GM23248 (cell line): Measurements from ENCODE around the gene KLHL30. TPM values are rescaled to one million over a fixed set of nuclear protein-coding genes. Genes with fewer than 3 reads are reported as not detected.

Experiments used
- DNase-seq: peaks from one replicate; pipeline ENCODE4 v3.0.0-alpha.2; 2015
- H2AFZ ChIP-seq: fragments of 200-600 bp; sonication (generic); 2 replicates; pipeline ENCODE4 v1.6.1; 2016; ENCODE audit warnings: antibody characterized with exemption
- H3F3A ChIP-seq: fragments of 200-600 bp; sonication (generic); 2 replicates; pipeline ENCODE4 v1.6.1; 2016; ENCODE audit warnings: mild to moderate bottlenecking, antibody characterized with exemption, mixed run types; ENCODE audit not compliant: insufficient read depth
- H3K27ac ChIP-seq: fragments of 200-600 bp; sonication (generic); 2 replicates; pipeline ENCODE4 v1.5.1; 2016; ENCODE audit warnings: mild to moderate bottlenecking
- H3K27me3 ChIP-seq: fragments of 200-600 bp; sonication (generic); replicated peaks from 2 replicates; pipeline ENCODE4 v1.6.1; 2016; ENCODE audit warnings: mild to moderate bottlenecking; ENCODE audit not compliant: insufficient read depth
- H3K36me3 ChIP-seq: fragments of 200-600 bp; sonication (generic); 2 replicates; pipeline ENCODE4 v1.6.1; 2016; ENCODE audit warnings: low read depth, mild to moderate bottlenecking
- H3K4me1 ChIP-seq: fragments of 200-600 bp; sonication (generic); 2 replicates; pipeline ENCODE4 v1.6.1; 2016; ENCODE audit warnings: mild to moderate bottlenecking; ENCODE audit not compliant: insufficient read depth
- H3K4me2 ChIP-seq: fragments of 200-600 bp; sonication (generic); one replicate; pipeline ENCODE4 v1.6.1; 2016; ENCODE audit warnings: mild to moderate bottlenecking; ENCODE audit not compliant: unreplicated experiment
- H3K4me3 ChIP-seq: fragments of 200-600 bp; sonication (generic); 2 replicates; pipeline ENCODE4 v1.5.1; 2016; ENCODE audit warnings: mild to moderate bottlenecking
- H3K79me2 ChIP-seq: fragments of 200-600 bp; sonication (generic); 2 replicates; pipeline ENCODE4 v1.6.1; 2016; ENCODE audit warnings: mild to moderate bottlenecking; ENCODE audit not compliant: insufficient read depth
- H3K9ac ChIP-seq: fragments of 200-600 bp; sonication (generic); 2 replicates; pipeline ENCODE4 v1.6.1; 2016; ENCODE audit warnings: mild to moderate bottlenecking
- H3K9me2 ChIP-seq: fragments of 200-600 bp; sonication (generic); 2 replicates; pipeline ENCODE4 v1.6.1; 2016; ENCODE audit warnings: mixed run types, mild to moderate bottlenecking, moderate library complexity; ENCODE audit not compliant: insufficient read depth
- H3K9me3 ChIP-seq: fragments of 200-600 bp; sonication (generic); one replicate; pipeline ENCODE4 v1.6.1; 2017; ENCODE audit warnings: low read depth
- H4K20me1 ChIP-seq: fragments of 200-600 bp; sonication (generic); 2 replicates; pipeline ENCODE4 v1.6.0; 2016; ENCODE audit not compliant: insufficient read depth
- EZH2 ChIP-seq: fragments of 200-600 bp; sonication (generic); IDR thresholded peaks from 2 replicates; pipeline ENCODE4 v1.6.1; 2018; ENCODE audit warnings: antibody characterized with exemption, mild to moderate bottlenecking; ENCODE audit not compliant: insufficient read depth, poor library complexity, severe bottlenecking
- EZH2phosphoT487 ChIP-seq: fragments of 200-600 bp; sonication (generic); IDR thresholded peaks from 2 replicates; pipeline ENCODE4 v1.6.1; 2018; ENCODE audit warnings: antibody characterized with exemption, moderate library complexity, mild to moderate bottlenecking, low read depth; ENCODE audit not compliant: insufficient read depth
- WGBS, 2 experiments: methylation state at CpG; one replicate each; pipeline ENCODE4 v1.1.6; 2015 to 2017; ENCODE audit warnings: low lambda C conversion rate in 2 of 2, low coverage in 1 of 2; ENCODE audit errors: missing lambda C conversion rate in 2 of 2; 5-methylcytosine and 5-hydroxymethylcytosine counted together
- in situ Hi-C: fragments of 300-500 bp; cut with MboI; formaldehyde crosslinking; loops from 2 replicates; pipeline ENCODE4 v1.15.0; 2020
- polyA plus RNA-seq: library from polyadenylated mRNA; unstranded; fragments of >200 nt; fragmentation: Nextera tagmentation; extraction: Ambion mirVana; gene quantifications from 2 replicates; pipeline ENCODE4 v1.2.1, GENCODE V29; 2016
- total RNA-seq: library from RNA; depleted of rRNA; stranded (reverse); fragments of >200 nt; shearing (Covaris generic); gene quantifications from 2 replicates; pipeline ENCODE4 v1.2.3, GENCODE V29; 2014

KLHL30 gene
- total and polyA plus RNA-seq, 2 experiments from 2014 or later: 0.05 to 0.11 TPM

DNA sequence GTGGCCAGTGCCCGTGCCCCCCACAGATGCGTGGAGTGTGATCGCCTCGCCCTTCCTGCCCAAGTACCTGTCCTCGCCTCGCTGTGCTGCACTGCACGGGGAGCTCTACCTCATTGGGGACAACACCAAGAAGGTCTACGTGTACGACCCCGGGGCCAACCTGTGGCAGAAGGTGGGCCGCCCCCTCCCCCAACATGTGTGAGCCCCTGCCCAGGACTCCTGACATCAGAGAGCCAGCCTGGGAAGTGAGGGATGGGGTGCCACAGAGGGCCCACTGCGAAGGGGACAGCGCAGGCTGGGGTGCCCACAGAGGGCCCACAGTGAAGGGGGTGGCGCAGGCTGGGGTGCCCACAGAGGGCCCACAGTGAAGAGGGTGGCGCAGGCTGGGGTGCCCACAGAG is 10.5 kb downstream of the KLHL30 start:
- no peak overlapping the region for H2AFZ ChIP-seq
- no peaks in the 10 kb centered on the region for H3F3A ChIP-seq
- TF ChIP-seq EZH2: no peak
- no peak for TF ChIP-seq EZH2phosphoT487
- H3K9me3 ChIP-seq: no peaks in the 10 kb centered on the region
- no peak overlapping the region for H3K27ac ChIP-seq
- WGBS, 2 experiments: 91 to 93% methylated on average over 15 of the region's 15 CpGs
- no peaks in the 10 kb centered on the region for H4K20me1 ChIP-seq
- in situ Hi-C loops: no loop called here
- no peaks in the 10 kb centered on the region for H3K36me3 ChIP-seq
- DNase-seq: no peak
- H3K4me2 ChIP-seq: no peak overlapping the region
- H3K4me3 ChIP-seq: no peak overlapping the region
- no peaks in the 10 kb centered on the region for H3K9me2 ChIP-seq
- no peaks in the 10 kb centered on the region for H3K79me2 ChIP-seq
- no peak overlapping the region for H3K9ac ChIP-seq
- no peaks in the 10 kb centered on the region for H3K27me3 ChIP-seq
- peaks cover 2% of the 10 kb centered on the region for H3K4me1 ChIP-seq

GRCh38 chr2:238149841-238150572 is 11.5 kb downstream of the KLHL30 start:
- Histone ChIP-seq H3K4me1 (no peaks in the 10 kb centered on the region), H3K4me2 (no peak overlapping the region), H3K27ac (no peak overlapping the region), H3F3A (no peaks in the 10 kb centered on the region), H4K20me1 (no peaks in the 10 kb centered on the region), H3K79me2 (no peaks in the 10 kb centered on the region), H3K4me3 (no peak overlapping the region), H3K9me3 (no peaks in the 10 kb centered on the region), H3K9me2 (no peaks in the 10 kb centered on the region), H3K36me3 (no peaks in the 10 kb centered on the region), H3K9ac (no peak overlapping the region), H3K27me3 (no peaks in the 10 kb centered on the region), H2AFZ (no peak overlapping the region)
- TF ChIP-seq EZH2phosphoT487: no peak
- no peak for TF ChIP-seq EZH2
- no peak for DNase-seq
- 66 to 68% methylated on average over 11 to 14 of the region's 14 CpGs for WGBS, 2 experiments
- in situ Hi-C loops: no loop called here

GRCh38 chr2:238150686-238151085 is 12.2 kb downstream of the KLHL30 start:
- Histone ChIP-seq H2AFZ (no peak overlapping the region), H3K79me2 (no peaks in the 10 kb centered on the region), H3K9ac (no peak overlapping the region), H3F3A (no peaks in the 10 kb centered on the region), H3K27ac (no peak overlapping the region), H3K9me3 (no peaks in the 10 kb centered on the region), H3K4me2 (no peak overlapping the region), H4K20me1 (no peaks in the 10 kb centered on the region), H3K4me3 (no peak overlapping the region), H3K27me3 (no peaks in the 10 kb centered on the region), H3K4me1 (no peaks in the 10 kb centered on the region), H3K36me3 (no peaks in the 10 kb centered on the region), H3K9me2 (no peaks in the 10 kb centered on the region)
- DNase-seq: no peak
- WGBS, 2 experiments: 89 to 94% methylated on average over 24 to 25 of the region's 25 CpGs
- in situ Hi-C loops: no loop called here
- TF ChIP-seq EZH2phosphoT487 (no peak), EZH2 (no peak)

DNA sequence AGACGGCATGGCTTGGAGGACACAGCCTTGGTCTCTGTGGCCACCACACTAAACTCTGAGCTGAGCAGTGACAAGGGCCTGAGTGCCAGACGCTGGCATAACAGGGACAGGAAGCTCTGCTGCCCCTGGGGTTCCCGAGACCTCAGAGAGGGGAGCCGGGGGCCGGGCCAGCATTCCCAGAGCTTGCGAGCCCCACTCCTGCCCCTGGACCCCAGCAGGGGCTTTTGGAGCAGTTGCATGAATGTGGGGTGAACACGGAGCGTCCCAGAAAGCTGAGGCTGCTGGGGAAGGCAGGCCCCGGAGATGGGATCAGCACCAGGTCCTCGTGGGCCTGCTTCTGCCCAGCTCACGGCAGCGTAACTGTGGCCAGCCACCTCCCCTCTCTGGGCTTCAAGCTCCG is 12.7 kb downstream of the KLHL30 start:
- no peaks in the 10 kb centered on the region for H3K9me3 ChIP-seq
- no peak overlapping the region for H3K9ac ChIP-seq
- no peaks in the 10 kb centered on the region for H3K4me1 ChIP-seq
- H3K27me3 ChIP-seq: no peaks in the 10 kb centered on the region
- no peak overlapping the region for H3K27ac ChIP-seq
- H2AFZ ChIP-seq: no peak overlapping the region
- in situ Hi-C loops: no loop called here
- no peak overlapping the region for H3K4me3 ChIP-seq
- no peak for DNase-seq
- H4K20me1 ChIP-seq: no peaks in the 10 kb centered on the region
- H3K4me2 ChIP-seq: no peak overlapping the region
- no peak for TF ChIP-seq EZH2phosphoT487
- H3K79me2 ChIP-seq: no peaks in the 10 kb centered on the region
- no peaks in the 10 kb centered on the region for H3K9me2 ChIP-seq
- no peaks in the 10 kb centered on the region for H3F3A ChIP-seq
- H3K36me3 ChIP-seq: no peaks in the 10 kb centered on the region
- WGBS, 2 experiments: 80 to 87% methylated on average over 12 to 13 of the region's 13 CpGs
